DOHH2 (cell line): Measurements from ENCODE around the gene C3orf52.
"Not testable (repeated sequence)": the region's sequence is repeated elsewhere in the genome, so short reads cannot be mapped to it uniquely, and the experiment has no call there.

ENCODE experiments used
- H3F3A ChIP-seq: fragments of 200-600 bp; sonication (generic), shearing (Covaris generic); 2 replicates; pipeline ENCODE4 v1.6.0; 2016; ENCODE audit warnings: antibody characterized with exemption, mild to moderate bottlenecking; ENCODE audit not compliant: control insufficient read depth, insufficient read depth
- H3K27ac ChIP-seq: fragments of 200-600 bp; sonication (generic); 2 replicates; pipeline ENCODE4 v1.5.1; 2014; ENCODE audit warnings: low read depth, mild to moderate bottlenecking, low read length, moderate library complexity
- H3K27me3 ChIP-seq: fragments of 200-600 bp; sonication (generic); 2 replicates; pipeline ENCODE4 v1.6.1; 2014; ENCODE audit warnings: mild to moderate bottlenecking, low read length, mixed read lengths; ENCODE audit not compliant: control insufficient read depth
- H3K36me3 ChIP-seq: fragments of 200-600 bp; sonication (generic); 2 replicates; pipeline ENCODE4 v1.6.1; 2014; ENCODE audit warnings: mild to moderate bottlenecking, low read length, moderate library complexity, mixed read lengths; ENCODE audit not compliant: control insufficient read depth
- H3K4me1 ChIP-seq: fragments of 200-600 bp; sonication (generic); 2 replicates; pipeline ENCODE4 v1.6.1; 2014; ENCODE audit warnings: mild to moderate bottlenecking, low read length, mixed read lengths; ENCODE audit not compliant: control insufficient read depth
- H3K4me2 ChIP-seq: fragments of 200-600 bp; sonication (generic); 2 replicates; pipeline ENCODE4 v1.6.0; 2014; ENCODE audit warnings: mild to moderate bottlenecking, low read length, moderate library complexity
- H3K4me3 ChIP-seq: fragments of 200-600 bp; sonication (generic); 2 replicates; pipeline ENCODE4 v1.5.1; 2014; ENCODE audit warnings: mild to moderate bottlenecking, low read length, mixed read lengths
- H3K79me2 ChIP-seq: fragments of 200-600 bp; sonication (generic); 2 replicates; pipeline ENCODE4 v1.6.1; 2014; ENCODE audit warnings: mild to moderate bottlenecking, low read length, mixed read lengths; ENCODE audit not compliant: control insufficient read depth
- H3K9me2 ChIP-seq: fragments of 200-600 bp; sonication (generic); replicated peaks from 2 replicates; pipeline ENCODE4 v1.6.1; 2014; ENCODE audit warnings: mild to moderate bottlenecking, low read length, mixed read lengths; ENCODE audit not compliant: control insufficient read depth
- H3K9me3 ChIP-seq: fragments of 200-600 bp; sonication (generic); 2 replicates; pipeline ENCODE4 v1.6.1; 2014; ENCODE audit warnings: antibody characterized with exemption, low read length, mixed read lengths; ENCODE audit not compliant: control insufficient read depth, insufficient read depth
- H4K20me1 ChIP-seq: fragments of 200-600 bp; sonication (generic); 2 replicates; pipeline ENCODE4 v1.6.0; 2014; ENCODE audit warnings: low read depth, mild to moderate bottlenecking, antibody characterized with exemption, low read length, moderate library complexity; ENCODE audit not compliant: control insufficient read depth, insufficient read depth
- CTCF ChIP-seq: fragments of 200-600 bp; sonication (generic); IDR thresholded peaks from one replicate; pipeline ENCODE4 v1.5.1; 2014; ENCODE audit warnings: antibody characterized with exemption, mild to moderate bottlenecking, low read depth, low read length; ENCODE audit not compliant: poor library complexity, severe bottlenecking
- EZH2phosphoT487 ChIP-seq: fragments of 200-600 bp; sonication (generic); IDR thresholded peaks from 2 replicates; pipeline ENCODE4 v1.6.1; 2017; ENCODE audit warnings: borderline replicate concordance, mild to moderate bottlenecking, antibody characterized with exemption, low read length, moderate library complexity, mixed read lengths

C3orf52 gene

DNA sequence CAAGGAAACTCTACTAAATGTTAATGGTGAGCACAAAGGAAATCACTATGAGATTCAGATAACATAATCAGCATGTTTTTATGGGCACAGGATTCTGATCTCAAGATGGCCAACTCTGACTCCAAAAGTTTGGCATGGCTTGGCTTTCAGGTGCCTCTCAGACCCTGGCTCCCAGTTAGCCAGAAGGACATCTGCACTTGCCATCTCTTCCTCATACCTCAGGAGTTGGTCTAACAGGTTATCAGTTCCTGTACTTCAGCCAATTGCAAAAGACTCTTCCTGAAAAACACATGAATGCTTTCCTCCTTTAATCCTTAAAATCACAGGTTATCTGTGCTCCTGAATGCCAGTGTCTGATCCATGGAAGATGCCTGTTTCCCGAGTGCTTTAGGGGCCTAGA is 26.7 kb upstream of the C3orf52 start:
- Histone ChIP-seq H4K20me1 (no peaks in the 10 kb centered on the region), H3K4me3 (no peak overlapping the region), H3K27me3 (no peaks in the 10 kb centered on the region), H3K9me2 (no peaks in the 10 kb centered on the region), H3K36me3 (no peaks in the 10 kb centered on the region), H3K79me2 (no peaks in the 10 kb centered on the region), H3K4me1 (no peaks in the 10 kb centered on the region), H3K4me2 (no peak overlapping the region), H3K9me3 (no peaks in the 10 kb centered on the region; the same call in 1 of the 2 replicates), H3F3A (no peaks in the 10 kb centered on the region), H3K27ac (no peak overlapping the region)
- TF ChIP-seq EZH2phosphoT487 (no peak), CTCF (no peak)

GRCh38 chr3:112061152-112061551 is 25.0 kb upstream of the C3orf52 start:
- H3K79me2 ChIP-seq: no peaks in the 10 kb centered on the region
- no peak overlapping the region for H3K4me3 ChIP-seq
- no peaks in the 10 kb centered on the region for H3K36me3 ChIP-seq
- no peaks in the 10 kb centered on the region for H3F3A ChIP-seq
- no peaks in the 10 kb centered on the region for H3K4me1 ChIP-seq
- no peaks in the 10 kb centered on the region for H4K20me1 ChIP-seq
- H3K27ac ChIP-seq: no peak overlapping the region
- no peak for TF ChIP-seq CTCF
- TF ChIP-seq EZH2phosphoT487: no peak
- H3K9me3 ChIP-seq: no peaks in the 10 kb centered on the region; the same call in 1 of the 2 replicates
- no peaks in the 10 kb centered on the region for H3K27me3 ChIP-seq
- no peak overlapping the region for H3K4me2 ChIP-seq
- H3K9me2 ChIP-seq: no peaks in the 10 kb centered on the region

DNA sequence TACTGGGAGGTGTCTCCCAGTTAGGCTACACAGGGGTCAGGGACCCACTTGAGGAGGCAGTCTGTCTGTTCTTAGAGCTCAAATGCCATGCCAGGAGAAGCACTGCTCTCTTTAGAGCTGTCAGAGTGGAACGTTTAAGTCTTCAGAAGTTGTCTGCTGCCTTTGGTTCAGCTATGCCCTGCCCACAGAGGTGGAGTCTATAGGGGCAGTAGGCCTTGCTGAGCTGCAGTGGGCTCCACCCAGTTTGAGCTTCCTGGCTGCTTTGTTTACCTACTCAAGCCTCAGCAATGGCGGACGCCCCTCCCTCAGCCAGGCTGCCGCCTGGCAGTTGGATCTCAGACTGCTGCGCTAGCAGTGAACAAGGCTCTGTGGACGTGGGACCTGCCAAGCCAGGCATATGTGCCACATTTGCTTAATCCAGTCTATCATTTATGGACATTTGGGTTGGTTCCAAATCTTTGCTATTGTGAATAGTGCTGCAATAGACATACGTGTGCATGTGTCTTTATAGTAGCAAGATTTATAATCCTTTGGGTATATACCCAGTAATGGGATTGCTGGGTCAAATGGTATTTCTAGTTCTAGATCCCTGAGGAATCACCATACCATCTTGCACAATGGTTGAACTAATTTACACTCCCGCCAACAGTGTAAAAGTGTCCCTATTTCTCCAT is 13.7 kb upstream of the C3orf52 start:
- H3K79me2 ChIP-seq, H3K9me3 ChIP-seq, H3K9me2 ChIP-seq, H3F3A ChIP-seq, H3K4me2 ChIP-seq, H4K20me1 ChIP-seq, H3K4me3 ChIP-seq, H3K27ac ChIP-seq, H3K27me3 ChIP-seq, H3K36me3 ChIP-seq, H3K4me1 ChIP-seq: not testable (repeated sequence)

DNA sequence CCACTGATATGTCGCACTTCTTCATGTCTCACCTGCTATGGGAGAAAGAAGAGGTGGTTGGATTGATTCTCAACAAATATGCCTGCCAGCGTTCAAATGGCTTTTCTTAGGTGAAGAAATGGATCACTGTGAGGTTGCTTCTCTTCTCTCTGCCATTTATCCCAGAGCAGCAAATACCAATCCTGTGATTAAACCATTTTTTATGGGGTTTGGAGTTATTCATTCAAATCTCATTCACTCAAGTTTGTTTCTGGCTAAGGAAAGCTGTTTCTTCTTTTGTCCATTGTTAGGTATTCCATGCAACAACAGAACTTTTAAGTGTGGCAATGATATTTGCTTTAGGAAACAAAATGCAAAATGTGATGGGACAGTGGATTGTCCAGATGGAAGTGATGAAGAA is 12.2 kb upstream of the C3orf52 start:
- Histone ChIP-seq H3F3A (no peaks in the 10 kb centered on the region), H3K9me3 (no peaks in the 10 kb centered on the region), H3K4me2 (no peak overlapping the region), H3K4me1 (peaks cover 7% of the 10 kb centered on the region; the same call in 1 of the 2 replicates), H3K79me2 (no peaks in the 10 kb centered on the region), H3K36me3 (no peaks in the 10 kb centered on the region), H3K9me2 (no peaks in the 10 kb centered on the region), H3K4me3 (no peak overlapping the region), H3K27me3 (no peaks in the 10 kb centered on the region), H4K20me1 (no peaks in the 10 kb centered on the region), H3K27ac (no peak overlapping the region)
- TF ChIP-seq CTCF (no peak), EZH2phosphoT487 (no peak)
